NCI-H82 treated with DMSO at 0.1 percent for 48 hours (cell line): ENCODE data around the gene UBXN11.

Experiments
- DNase-seq: peaks from one replicate; lab custom pipeline; 2025; ENCODE audit not compliant: unreplicated experiment; lab: John Stamatoyannopoulos, UW

Gene UBXN11

GRCh38 chr1:26287033-26287711 lies 19.3 kb downstream of the UBXN11 start:
- DNase-seq, result no peak

DNA sequence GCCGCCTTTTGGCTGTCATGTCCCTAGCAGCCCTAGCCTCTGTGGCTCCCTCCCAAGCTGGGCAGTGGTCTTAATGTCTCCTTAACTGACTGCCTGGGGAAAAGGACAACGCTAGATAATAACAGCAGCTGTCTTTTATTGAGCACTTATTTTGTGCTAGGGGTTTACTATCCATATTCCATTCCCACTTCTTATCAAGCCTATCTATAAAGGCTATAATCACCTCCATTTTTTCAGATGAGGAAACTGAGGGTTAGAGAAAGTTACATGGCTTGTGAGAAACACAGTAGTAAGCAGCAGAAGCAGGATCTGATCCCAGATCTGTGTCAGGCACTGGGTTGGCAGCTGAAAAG lies 20.4 kb downstream of the UBXN11 start:
- no peak for DNase-seq

GRCh38 chr1:26285366-26286063 lies 20.9 kb downstream of the UBXN11 start:
- no peak for DNase-seq

GRCh38 chr1:26284597-26285347 lies 21.7 kb downstream of the UBXN11 start:
- DNase-seq, result peak; percentile 20

DNA sequence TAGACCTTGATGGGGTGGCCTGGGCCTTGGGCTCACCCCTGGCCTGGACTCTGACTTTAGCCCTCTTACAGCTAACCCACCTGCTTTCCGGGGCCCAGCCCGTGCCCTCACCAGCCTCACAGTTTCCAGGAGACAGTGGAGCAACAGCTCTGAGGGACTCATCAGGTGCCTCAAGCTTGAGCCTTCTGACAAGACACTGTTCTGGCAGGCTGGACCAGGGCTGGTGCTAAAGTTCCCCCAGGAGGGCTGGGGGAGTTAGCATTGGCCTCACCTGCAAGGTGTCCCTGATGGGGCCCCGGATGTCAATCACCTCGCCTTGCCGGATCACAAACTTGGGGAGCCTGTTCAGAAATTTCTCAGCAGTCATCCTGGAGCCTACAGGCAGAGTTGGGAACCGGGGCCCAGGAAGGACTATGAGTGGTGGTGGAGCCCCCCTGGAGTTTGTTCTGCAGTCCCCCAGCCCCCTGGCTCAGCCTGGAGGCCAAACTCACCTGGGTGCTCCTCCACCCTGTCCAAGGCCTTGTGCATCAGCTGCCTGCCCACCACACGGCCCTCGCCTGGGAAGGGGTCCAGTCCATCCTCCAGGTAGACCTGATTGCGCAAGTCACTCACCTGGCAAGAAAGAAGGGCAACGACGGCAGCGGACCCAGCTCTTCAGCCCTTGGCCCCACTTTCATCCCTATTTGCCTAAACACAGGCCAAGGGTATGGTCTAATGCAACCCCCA lies 22.4 kb downstream of the UBXN11 start:
- no peak for DNase-seq

GRCh38 chr1:26283279-26283853 lies 23.1 kb downstream of the UBXN11 start:
- DNase-seq, result no peak

GRCh38 chr1:26282401-26282918 lies 24.0 kb downstream of the UBXN11 start:
- no peak for DNase-seq

- no peak for DNase-seq
These were observed 24.5 kb downstream of the UBXN11 start for GRCh38 chr1:26281971-26282370.

- no peak for DNase-seq
These were observed 25.1 kb downstream of the UBXN11 start for GRCh38 chr1:26281091-26281958.

DNA sequence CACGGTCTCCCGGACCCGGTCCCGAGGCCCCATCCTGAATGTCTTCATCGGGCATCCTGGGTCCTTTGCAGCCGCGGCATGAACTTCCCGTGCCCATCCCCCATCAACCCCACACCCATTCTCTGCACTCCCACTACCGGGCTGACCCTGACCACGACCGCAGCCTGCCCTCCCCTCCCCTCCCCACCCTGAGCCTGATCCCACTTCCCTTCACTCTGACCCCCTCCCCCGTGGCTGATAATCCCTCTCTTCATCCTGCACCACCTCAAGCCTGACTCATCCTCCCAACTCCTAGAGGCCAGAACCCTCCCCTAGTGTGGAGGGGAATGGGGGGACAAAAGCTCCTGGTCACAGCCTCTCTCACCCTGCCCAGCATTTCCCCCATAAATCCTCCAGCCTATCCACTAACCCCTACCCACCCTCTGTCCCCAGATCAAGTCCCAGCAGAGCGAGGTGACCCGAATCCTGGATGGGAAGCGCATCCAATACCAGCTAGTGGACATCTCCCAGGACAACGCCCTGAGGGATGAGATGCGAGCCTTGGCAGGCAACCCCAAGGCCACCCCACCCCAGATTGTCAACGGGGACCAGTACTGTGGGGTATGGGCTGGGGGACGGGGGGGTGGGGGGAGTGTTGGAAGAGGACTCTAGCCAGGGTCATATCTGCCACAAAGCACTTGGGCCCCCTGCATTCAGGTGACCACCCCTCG lies 25.9 kb downstream of the UBXN11 start:
- peak; percentile 35 for DNase-seq

DNA sequence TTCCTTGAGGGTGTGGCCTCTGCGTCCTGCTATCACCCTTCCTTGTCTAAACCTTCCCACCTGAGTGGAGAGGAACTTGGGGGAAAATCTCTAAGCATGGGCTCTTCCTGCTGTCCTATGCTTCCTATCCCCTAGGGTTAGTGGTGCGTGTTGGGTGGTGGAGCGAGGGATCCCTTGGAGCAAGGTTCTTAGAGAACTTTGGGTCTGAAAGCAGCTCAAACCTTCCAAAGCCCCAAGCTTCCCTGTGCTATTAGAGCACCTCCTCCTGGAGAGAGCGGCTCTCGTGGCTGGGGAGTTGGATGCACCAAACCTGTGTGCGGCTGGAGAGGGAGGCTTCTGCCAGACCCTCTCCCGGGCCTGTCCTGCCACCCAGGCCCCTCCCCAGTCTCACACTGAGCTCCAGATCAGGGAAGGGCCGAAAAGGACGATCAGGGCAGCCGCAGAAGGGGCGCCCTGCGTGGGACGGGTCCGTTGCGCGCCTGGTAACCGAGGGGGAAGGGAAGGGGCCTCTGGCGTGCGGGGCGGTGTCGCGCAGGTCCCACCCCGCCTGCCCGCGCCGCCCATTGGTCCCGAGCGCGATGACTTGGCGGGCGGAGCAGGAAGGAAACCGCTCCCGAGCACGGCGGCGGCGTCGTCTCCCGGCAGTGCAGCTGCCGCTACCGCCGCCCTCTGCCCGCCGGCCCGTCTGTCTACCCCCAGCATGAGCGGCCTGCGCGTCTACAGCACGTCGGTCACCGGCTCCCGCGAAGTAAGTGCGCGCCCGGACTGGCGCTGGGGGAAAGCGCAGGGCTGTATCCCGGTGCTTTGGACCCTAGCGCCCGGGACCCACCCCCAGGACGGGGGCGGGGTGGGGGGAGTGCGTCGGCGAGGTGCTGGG lies 26.7 kb downstream of the UBXN11 start, which contains the start of gene SH3BGRL3:
Gene SH3BGRL3 (plus strand): TSS at position 631 of the 877 bp plus-strand sequence. CDS start 70 bp downstream, at position 701.
- peak; percentile 68 for DNase-seq

- peak; percentile 77 for DNase-seq
These were observed 27.5 kb downstream of the UBXN11 start for GRCh38 chr1:26278724-26279455.

- no peak for DNase-seq
These were observed 28.1 kb downstream of the UBXN11 start for GRCh38 chr1:26278303-26278702.

DNA sequence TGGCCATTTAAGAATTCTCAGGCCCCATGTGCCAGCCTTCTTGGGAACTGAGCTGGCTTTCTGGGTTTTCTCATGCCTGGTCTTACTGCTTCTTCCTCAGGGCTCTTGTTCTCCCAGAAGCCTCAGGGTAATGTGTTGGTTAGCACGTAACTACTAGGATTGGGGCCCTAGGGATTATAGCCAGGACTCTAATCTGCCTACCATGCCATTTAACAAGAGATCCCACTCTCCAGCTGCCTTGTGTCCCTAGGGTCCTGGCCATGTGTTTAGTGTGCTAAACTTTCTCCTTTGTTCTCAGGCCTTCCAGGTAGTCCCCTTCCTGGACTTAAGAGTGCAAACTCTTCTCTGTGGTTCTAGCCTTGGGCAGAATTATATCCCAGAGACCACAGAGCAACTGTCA lies 28.7 kb downstream of the UBXN11 start:
- DNase-seq, result peak; percentile 83

- no peak for DNase-seq
These were observed 29.2 kb downstream of the UBXN11 start for GRCh38 chr1:26277261-26277661.

- no peak for DNase-seq
These were observed 30.0 kb downstream of the UBXN11 start for GRCh38 chr1:26276432-26276838.
